ENCODE results near the gene GVQW3.

The GVQW3 gene

DNA sequence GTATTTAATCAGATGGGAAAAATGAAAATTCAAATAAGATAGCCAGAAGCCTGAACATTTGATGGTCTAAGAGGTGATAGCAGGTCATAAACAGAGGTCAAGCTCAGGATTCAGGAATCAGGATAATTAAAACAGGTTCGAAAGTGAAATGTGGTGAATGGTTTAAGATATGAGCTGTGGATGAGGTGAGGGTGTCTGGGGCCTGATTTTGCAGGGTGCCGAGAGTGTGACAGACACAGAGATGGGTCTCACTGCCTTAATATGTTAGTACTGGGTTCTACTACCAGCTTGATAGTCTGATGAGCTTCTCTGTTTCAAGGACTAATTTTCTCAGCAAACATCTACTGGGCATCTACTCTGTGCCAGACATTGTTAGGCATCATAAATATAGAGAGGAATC is 43.8 kb downstream of the GVQW3 start:
- TF ChIP-seq SIN3A (IDR thresholded peaks at IDR 0.05; ENCODE audit: borderline replicate concordance, insufficient read depth, low read length), result no peak
- TF ChIP-seq POLR2AphosphoS5 (IDR thresholded peaks at IDR 0.05; ENCODE audit: low read depth, low read length), result no peak
- TF ChIP-seq, protein P1, sequence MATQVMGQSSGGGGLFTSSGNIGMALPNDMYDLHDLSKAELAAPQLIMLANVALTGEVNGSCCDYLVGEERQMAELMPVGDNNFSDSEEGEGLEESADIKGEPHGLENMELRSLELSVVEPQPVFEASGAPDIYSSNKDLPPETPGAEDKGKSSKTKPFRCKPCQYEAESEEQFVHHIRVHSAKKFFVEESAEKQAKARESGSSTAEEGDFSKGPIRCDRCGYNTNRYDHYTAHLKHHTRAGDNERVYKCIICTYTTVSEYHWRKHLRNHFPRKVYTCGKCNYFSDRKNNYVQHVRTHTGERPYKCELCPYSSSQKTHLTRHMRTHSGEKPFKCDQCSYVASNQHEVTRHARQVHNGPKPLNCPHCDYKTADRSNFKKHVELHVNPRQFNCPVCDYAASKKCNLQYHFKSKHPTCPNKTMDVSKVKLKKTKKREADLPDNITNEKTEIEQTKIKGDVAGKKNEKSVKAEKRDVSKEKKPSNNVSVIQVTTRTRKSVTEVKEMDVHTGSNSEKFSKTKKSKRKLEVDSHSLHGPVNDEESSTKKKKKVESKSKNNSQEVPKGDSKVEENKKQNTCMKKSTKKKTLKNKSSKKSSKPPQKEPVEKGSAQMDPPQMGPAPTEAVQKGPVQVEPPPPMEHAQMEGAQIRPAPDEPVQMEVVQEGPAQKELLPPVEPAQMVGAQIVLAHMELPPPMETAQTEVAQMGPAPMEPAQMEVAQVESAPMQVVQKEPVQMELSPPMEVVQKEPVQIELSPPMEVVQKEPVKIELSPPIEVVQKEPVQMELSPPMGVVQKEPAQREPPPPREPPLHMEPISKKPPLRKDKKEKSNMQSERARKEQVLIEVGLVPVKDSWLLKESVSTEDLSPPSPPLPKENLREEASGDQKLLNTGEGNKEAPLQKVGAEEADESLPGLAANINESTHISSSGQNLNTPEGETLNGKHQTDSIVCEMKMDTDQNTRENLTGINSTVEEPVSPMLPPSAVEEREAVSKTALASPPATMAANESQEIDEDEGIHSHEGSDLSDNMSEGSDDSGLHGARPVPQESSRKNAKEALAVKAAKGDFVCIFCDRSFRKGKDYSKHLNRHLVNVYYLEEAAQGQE (IDR thresholded peaks at IDR 0.05; ENCODE audit: insufficient read depth in 1 of 2, low read depth in 2 of 2, low read length in 2 of 2), result no peak
- no peak for TF ChIP-seq FOXP2 (optimal IDR thresholded peaks at IDR 0.05; ENCODE audit: borderline replicate concordance, extremely low read depth, extremely low read length, insufficient read depth)
- no peak for TF ChIP-seq TAF1 (IDR thresholded peaks at IDR 0.05; ENCODE audit: borderline replicate concordance, insufficient read depth, low read length)

- TF ChIP-seq TAF1 (IDR thresholded peaks at IDR 0.05; ENCODE audit: borderline replicate concordance, insufficient read depth, low read length) (no peak), POLR2AphosphoS5 (IDR thresholded peaks at IDR 0.05; ENCODE audit: low read depth, low read length) (no peak), FOXP2 (optimal IDR thresholded peaks at IDR 0.05; ENCODE audit: borderline replicate concordance, extremely low read depth, extremely low read length, insufficient read depth) (no peak), SIN3A (IDR thresholded peaks at IDR 0.05; ENCODE audit: borderline replicate concordance, insufficient read depth, low read length) (no peak)
- TF ChIP-seq, protein P1 (IDR thresholded peaks at IDR 0.05; ENCODE audit: insufficient read depth in 1 of 2, low read depth in 2 of 2, low read length in 2 of 2), result no peak
Measured at GRCh38 chr11:76426660-76427059, 45.5 kb downstream of the GVQW3 start.

DNA sequence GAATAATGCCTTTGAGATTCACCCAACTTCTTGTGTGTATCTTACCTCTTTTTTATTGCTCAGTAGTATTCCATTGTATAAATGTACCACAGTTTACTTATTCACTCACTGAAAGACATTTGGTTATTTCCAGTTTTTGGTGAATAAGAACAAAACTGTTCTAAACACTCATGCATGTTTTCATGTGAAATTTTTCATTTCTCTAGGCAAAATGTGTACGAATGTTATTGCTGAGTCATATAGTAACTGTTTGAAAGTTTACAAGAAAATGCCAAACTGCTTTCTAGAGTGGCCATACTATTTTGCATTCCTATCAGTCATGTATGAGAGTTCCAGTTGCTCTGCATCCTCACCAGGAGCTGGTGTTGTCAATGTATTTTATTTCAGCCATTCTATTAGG is 54.9 kb downstream of the GVQW3 start:
- TF ChIP-seq, protein P1 (IDR thresholded peaks at IDR 0.05; ENCODE audit: insufficient read depth in 1 of 2, low read depth in 2 of 2, low read length in 2 of 2), result no peak
- TF ChIP-seq TAF1 (IDR thresholded peaks at IDR 0.05; ENCODE audit: borderline replicate concordance, insufficient read depth, low read length), result no peak

DNA sequence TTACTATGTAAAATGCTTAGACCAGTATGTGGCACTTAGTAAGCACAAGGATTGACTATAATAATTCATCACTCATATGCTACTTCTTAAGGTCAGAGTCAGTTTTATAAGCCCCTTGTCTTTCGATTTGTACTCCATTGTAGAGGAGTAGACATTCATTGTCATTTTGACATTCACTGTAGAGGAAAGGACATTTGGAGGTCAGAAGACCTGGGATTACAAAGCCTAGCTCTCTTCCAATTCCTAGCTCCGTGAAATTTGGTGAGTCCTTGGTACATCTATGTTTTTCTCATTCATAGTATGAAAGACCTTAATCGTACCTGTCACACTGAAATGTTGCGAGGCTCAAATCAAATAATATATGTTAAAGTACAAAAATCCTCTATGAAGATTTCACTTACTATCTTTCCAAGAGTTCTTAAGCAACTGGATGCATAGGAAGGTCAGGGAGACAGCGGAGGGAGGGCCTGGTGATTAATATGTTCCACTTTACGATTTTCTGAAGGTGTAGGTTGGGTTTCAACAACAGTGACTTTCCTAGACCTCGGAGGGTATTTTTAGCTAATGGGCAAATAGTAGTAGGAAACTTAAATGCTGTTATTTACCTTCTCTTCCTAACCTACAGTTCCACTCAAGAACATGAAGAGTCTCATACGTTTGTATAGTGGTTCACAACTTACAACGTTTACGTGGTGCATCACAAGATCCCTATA is 62.3 kb downstream of the GVQW3 start:
- no peak for TF ChIP-seq FOXP2 (optimal IDR thresholded peaks at IDR 0.05; ENCODE audit: borderline replicate concordance, extremely low read depth, extremely low read length, insufficient read depth)
- TF ChIP-seq SIN3A (IDR thresholded peaks at IDR 0.05; ENCODE audit: borderline replicate concordance, insufficient read depth, low read length), result no peak
- TF ChIP-seq TAF1 (IDR thresholded peaks at IDR 0.05; ENCODE audit: borderline replicate concordance, insufficient read depth, low read length), result no peak
- TF ChIP-seq, protein P1 (IDR thresholded peaks at IDR 0.05; ENCODE audit: insufficient read depth in 1 of 2, low read depth in 2 of 2, low read length in 2 of 2), result no peak
- no peak for TF ChIP-seq POLR2AphosphoS5 (IDR thresholded peaks at IDR 0.05; ENCODE audit: low read depth, low read length)

GRCh38 chr11:76444065-76444383 is 62.9 kb downstream of the GVQW3 start:
- TF ChIP-seq SIN3A (IDR thresholded peaks at IDR 0.05; ENCODE audit: borderline replicate concordance, insufficient read depth, low read length) (no peak), TAF1 (IDR thresholded peaks at IDR 0.05; ENCODE audit: borderline replicate concordance, insufficient read depth, low read length) (no peak), POLR2AphosphoS5 (IDR thresholded peaks at IDR 0.05; ENCODE audit: low read depth, low read length) (no peak), FOXP2 (optimal IDR thresholded peaks at IDR 0.05; ENCODE audit: borderline replicate concordance, extremely low read depth, extremely low read length, insufficient read depth) (no peak)
- TF ChIP-seq, protein P1 (IDR thresholded peaks at IDR 0.05; ENCODE audit: insufficient read depth in 1 of 2, low read depth in 2 of 2, low read length in 2 of 2), result no peak

All from PFSK-1 (cell line).